ENCODE data around the gene FAM50B. TPM values are rescaled to one million over a fixed set of nuclear protein-coding genes. Genes with fewer than 3 reads are reported as not detected.

FAM50B gene
- total RNA-seq, 1 experiment from 2014 or later: 3.3 TPM

DNA sequence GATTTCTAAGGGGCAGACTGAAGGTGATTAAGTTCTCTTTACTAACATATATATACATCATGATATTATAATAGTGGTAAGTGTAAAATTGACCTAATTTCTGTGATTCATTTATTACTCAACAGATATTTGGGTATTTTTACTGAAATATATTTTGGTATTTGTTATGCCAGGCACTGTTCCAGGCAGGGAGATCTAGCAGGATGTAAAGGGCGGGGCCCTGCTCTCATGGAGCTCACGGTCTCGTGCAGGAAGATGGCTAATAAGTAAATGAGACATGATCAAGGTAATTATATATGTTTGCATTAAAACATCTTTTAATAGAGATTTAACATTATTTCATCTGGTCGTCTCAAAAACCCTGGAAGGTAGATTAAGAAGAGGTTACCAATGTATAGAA is 27.7 kb downstream of the FAM50B start:
- H4K8ac ChIP-seq (replicated peaks; ENCODE audit: insufficient read length, low read depth, low read length): no peak overlapping the region
- H3K27ac Mint-ChIP-seq: no peak overlapping the region
- no peak overlapping the region for H2BK20ac ChIP-seq (ENCODE audit: low read depth, low read length, poor library complexity, severe bottlenecking)
- WGBS (ENCODE audit: extremely low coverage, insufficient read length, low lambda C conversion rate): no CpG with 5 or more reads among the region's 4 CpGs
- H3K9me3 Mint-ChIP-seq: peaks cover 8 to 9% of the 10 kb centered on the region in 2 experiments
- H3K9ac ChIP-seq (ENCODE audit: extremely low read depth, insufficient read length, low read length): no peak overlapping the region
- no peak overlapping the region for H3K14ac ChIP-seq (ENCODE audit: insufficient read depth, low read length)
- peaks cover 5 to 8% (median 8%) of the 10 kb centered on the region in 3 experiments; a peak in 6 of 7 replicates for H3K36me3 Mint-ChIP-seq (ENCODE audit: insufficient read depth in 1 of 3, low read depth in 3 of 3)
- no peak overlapping the region for H3K56ac ChIP-seq (ENCODE audit: insufficient read length, low read depth, low read length)
- H3K79me2 ChIP-seq (ENCODE audit: insufficient read depth, low read length): no peaks in the 10 kb centered on the region
- H3K23me2 ChIP-seq (ENCODE audit: insufficient read length, low read depth, low read length, poor library complexity, severe bottlenecking): no peaks in the 10 kb centered on the region
- H2BK5ac ChIP-seq (ENCODE audit: insufficient read length, low read length): no peak overlapping the region
- no peak overlapping the region for H4K5ac ChIP-seq (ENCODE audit: insufficient read length, low read depth, low read length)
- no peak overlapping the region for H3K23ac ChIP-seq (ENCODE audit: insufficient read length, low read depth, low read length)
- H3T11ph ChIP-seq (ENCODE audit: low read length): no peak overlapping the region
- H3K79me1 ChIP-seq (ENCODE audit: insufficient read depth, low read depth, low read length, poor library complexity, severe bottlenecking): no peaks in the 10 kb centered on the region
- no peak overlapping the region for H3K18ac ChIP-seq (ENCODE audit: insufficient read length, low read depth, low read length)
- H2AFZ ChIP-seq (ENCODE audit: low read length): no peak overlapping the region
- no peak overlapping the region for H3K27ac ChIP-seq (ENCODE audit: insufficient read length, low read depth, low read length)
- H3K4me2 ChIP-seq (ENCODE audit: insufficient read depth, insufficient read length, low read length): no peak overlapping the region
- no peaks in the 10 kb centered on the region for H3K27me3 ChIP-seq (ENCODE audit: insufficient read depth, low read length)
- H4K20me1 ChIP-seq (ENCODE audit: control insufficient read depth, insufficient read depth, insufficient read length): no peaks in the 10 kb centered on the region
- DNase-seq: no peak
- H3K4me3 Mint-ChIP-seq: no peak overlapping the region
- H3K9me3 ChIP-seq (ENCODE audit: control insufficient read depth, low read depth, low read length): peaks cover 6% of the 10 kb centered on the region
- no peak for TF ChIP-seq CTCF (conservative IDR thresholded peaks at IDR 0.05)
- no peaks in the 10 kb centered on the region for H3K4me1 ChIP-seq (ENCODE audit: insufficient read depth, low read length)
- peaks cover 6% of the 10 kb centered on the region for H3K27me3 Mint-ChIP-seq (ENCODE audit: low read depth)
- H4K91ac ChIP-seq (ENCODE audit: insufficient read length, low read depth, low read length): no peak overlapping the region
- H3K4ac ChIP-seq (ENCODE audit: low read depth, low read length): no peak overlapping the region
- no peak overlapping the region for H2BK120ac ChIP-seq (ENCODE audit: low read depth, low read length, poor library complexity, severe bottlenecking)
- no peak overlapping the region for H2BK12ac ChIP-seq (ENCODE audit: insufficient read length, low read depth, low read length)
- no peak overlapping the region for H2AK5ac ChIP-seq (ENCODE audit: insufficient read length, low read length)
- no peaks in the 10 kb centered on the region for H3K4me1 Mint-ChIP-seq
- H2BK15ac ChIP-seq (ENCODE audit: low read depth, low read length): no peak overlapping the region
